Calu3 (cell line): ENCODE results near the gene MTMR1. TPM values are rescaled to one million over a fixed set of nuclear protein-coding genes. Genes with fewer than 3 reads are reported as not detected.

ENCODE experiments used
- BruUV-seq: library from RNA; stranded (reverse); fragments of 400-500 nt; replicated peaks from 2 replicates; lab custom pipeline; 2021; lab: Mats Ljungman, UMichigan
- CTCF ChIA-PET: fragments of 300-600 bp; sonication (Branson Sonifier 250); formaldehyde crosslinking; loops from one replicate; lab custom pipeline; 2022; ENCODE audit warnings: antibody characterized with exemption; lab: Charles Lee
- DNase-seq: peaks from one replicate; pipeline ENCODE4 v3.0.0; 2022
- H3K27ac Mint-ChIP-seq: one replicate; pipeline ENCODE4 v1.8.0; 2022; ENCODE audit warnings: mixed read lengths; ENCODE audit not compliant: unreplicated experiment
- H3K27me3 Mint-ChIP-seq: one replicate; pipeline ENCODE4 v1.8.0; 2022; ENCODE audit warnings: mixed read lengths; ENCODE audit not compliant: unreplicated experiment
- H3K36me3 Mint-ChIP-seq: one replicate; pipeline ENCODE4 v1.8.0; 2022; ENCODE audit warnings: mild to moderate bottlenecking, moderate library complexity, mixed read lengths; ENCODE audit not compliant: insufficient read depth, unreplicated experiment
- H3K4me1 Mint-ChIP-seq: one replicate; pipeline ENCODE4 v1.8.0; 2022; ENCODE audit warnings: mild to moderate bottlenecking, low read depth, mixed read lengths; ENCODE audit not compliant: unreplicated experiment
- H3K4me3 Mint-ChIP-seq: one replicate; pipeline ENCODE4 v1.8.0; 2022; ENCODE audit warnings: mild to moderate bottlenecking, low read depth, moderate library complexity, mixed read lengths; ENCODE audit not compliant: unreplicated experiment
- H3K9me3 Mint-ChIP-seq: one replicate; pipeline ENCODE4 v1.8.0; 2022; ENCODE audit warnings: low read depth, mixed read lengths; ENCODE audit not compliant: unreplicated experiment
- intact Hi-C: fragments of 100-400 bp; cut with micrococcal nuclease; formaldehyde crosslinking; loops from one replicate; pipeline ENCODE4 v1.10.0; 2022; ENCODE audit not compliant: unreplicated experiment
- total RNA-seq: library from RNA; stranded (reverse); gene quantifications from 2 replicates; pipeline ENCODE4 v1.2.3, GENCODE V29; 2022
- TF ChIP-seq, protein P1 (sequence below): fragments of 200-600 bp; IDR thresholded peaks from one replicate; pipeline ENCODE4 v1.8.0; 2022; ENCODE audit warnings: antibody characterized with exemption; ENCODE audit not compliant: unreplicated experiment

MTMR1 gene
- total RNA-seq, 1 experiment from 2014 or later, result 49.1 TPM

DNA sequence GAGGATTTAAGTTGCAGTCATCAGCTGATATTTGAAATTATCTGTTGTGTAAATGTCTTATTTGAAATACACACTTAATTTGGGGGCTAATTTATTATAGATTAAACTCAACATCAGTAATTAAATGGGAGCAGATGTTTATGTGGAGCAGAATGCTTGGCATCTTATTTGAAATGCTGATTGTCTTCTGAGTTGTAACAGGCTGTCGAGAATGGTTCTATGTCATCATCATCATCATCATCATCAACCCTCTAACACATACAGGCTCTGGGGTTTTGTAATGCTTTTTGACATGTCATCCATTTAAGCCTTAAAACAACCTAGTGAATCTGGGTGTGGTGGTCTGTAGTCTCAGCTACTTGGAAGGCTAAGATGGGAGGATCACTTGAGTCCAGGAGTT lies 8.2 kb downstream of the MTMR1 start:
- intact Hi-C loops, result no loop called here
- H3K4me3 Mint-ChIP-seq, result no peak overlapping the region
- H3K9me3 Mint-ChIP-seq, result no peaks in the 10 kb centered on the region
- peaks cover 23% of the 10 kb centered on the region for H3K4me1 Mint-ChIP-seq
- CTCF ChIA-PET, result no interaction called here
- H3K27ac Mint-ChIP-seq, result no peak overlapping the region
- BruUV-seq, result no TSS peak
- no peak for DNase-seq
- H3K27me3 Mint-ChIP-seq, result no peaks in the 10 kb centered on the region
- TF ChIP-seq, protein P1, sequence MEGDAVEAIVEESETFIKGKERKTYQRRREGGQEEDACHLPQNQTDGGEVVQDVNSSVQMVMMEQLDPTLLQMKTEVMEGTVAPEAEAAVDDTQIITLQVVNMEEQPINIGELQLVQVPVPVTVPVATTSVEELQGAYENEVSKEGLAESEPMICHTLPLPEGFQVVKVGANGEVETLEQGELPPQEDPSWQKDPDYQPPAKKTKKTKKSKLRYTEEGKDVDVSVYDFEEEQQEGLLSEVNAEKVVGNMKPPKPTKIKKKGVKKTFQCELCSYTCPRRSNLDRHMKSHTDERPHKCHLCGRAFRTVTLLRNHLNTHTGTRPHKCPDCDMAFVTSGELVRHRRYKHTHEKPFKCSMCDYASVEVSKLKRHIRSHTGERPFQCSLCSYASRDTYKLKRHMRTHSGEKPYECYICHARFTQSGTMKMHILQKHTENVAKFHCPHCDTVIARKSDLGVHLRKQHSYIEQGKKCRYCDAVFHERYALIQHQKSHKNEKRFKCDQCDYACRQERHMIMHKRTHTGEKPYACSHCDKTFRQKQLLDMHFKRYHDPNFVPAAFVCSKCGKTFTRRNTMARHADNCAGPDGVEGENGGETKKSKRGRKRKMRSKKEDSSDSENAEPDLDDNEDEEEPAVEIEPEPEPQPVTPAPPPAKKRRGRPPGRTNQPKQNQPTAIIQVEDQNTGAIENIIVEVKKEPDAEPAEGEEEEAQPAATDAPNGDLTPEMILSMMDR, result no peak
- peaks cover 11% of the 10 kb centered on the region for H3K36me3 Mint-ChIP-seq

DNA sequence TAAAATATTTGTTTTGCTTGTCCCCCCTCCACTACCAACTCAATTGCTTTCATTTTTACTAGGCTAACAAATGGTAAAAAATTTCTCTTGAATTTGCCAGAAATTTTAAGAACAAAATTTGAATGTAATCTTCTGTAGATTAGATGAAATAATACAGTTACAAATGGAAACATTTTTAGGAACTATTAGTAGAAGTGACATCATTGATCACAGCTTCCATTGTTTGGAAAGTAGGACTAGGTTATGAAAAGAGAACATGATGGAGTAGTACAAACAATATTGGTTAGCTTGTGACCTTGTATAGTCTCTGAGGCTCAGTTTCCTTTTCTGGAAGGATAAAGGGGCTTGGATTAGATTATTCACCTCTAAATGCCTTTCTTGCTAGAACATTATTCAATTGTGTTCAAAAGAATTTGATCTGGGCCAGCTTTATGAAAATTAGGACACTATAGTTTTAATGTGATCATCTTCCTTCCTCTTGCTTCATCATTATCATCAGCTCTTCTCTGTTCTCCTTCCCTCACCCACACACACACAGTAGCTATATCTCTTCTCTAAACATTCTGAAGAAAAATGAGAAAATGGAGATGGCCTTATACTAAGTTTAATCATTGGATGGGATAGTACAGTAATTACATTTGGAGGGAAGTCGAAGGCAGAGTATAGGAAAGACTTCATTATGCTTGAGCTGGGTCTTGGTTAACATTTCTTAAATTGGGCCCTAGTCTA lies 9.9 kb downstream of the MTMR1 start:
- TF ChIP-seq, protein P1, result no peak
- no peak for DNase-seq
- Mint-ChIP-seq H3K27ac (peak overlapping the region; percentile 60), H3K4me3 (no peak overlapping the region), H3K9me3 (no peaks in the 10 kb centered on the region), H3K27me3 (no peaks in the 10 kb centered on the region), H3K4me1 (peaks cover 12% of the 10 kb centered on the region), H3K36me3 (peaks cover 11% of the 10 kb centered on the region)
- intact Hi-C loops, result no loop called here
- BruUV-seq, result no TSS peak
- CTCF ChIA-PET, result no interaction called here

DNA sequence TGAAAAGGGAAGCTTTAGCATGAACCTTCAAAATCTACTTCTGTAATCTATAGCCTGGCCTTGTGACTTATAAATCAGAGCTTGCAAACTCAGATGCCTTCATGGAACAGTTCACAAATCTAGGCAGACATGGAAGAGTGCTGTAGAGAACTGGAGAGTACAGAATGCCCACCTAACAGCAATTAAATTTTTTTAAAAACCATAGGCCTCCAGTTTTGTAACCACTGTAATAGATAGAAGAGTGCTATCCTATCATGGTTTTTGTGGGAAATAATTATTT lies 10.4 kb downstream of the MTMR1 start:
- H3K36me3 Mint-ChIP-seq, result peaks cover 11% of the 10 kb centered on the region
- no peaks in the 10 kb centered on the region for H3K9me3 Mint-ChIP-seq
- peaks cover 12% of the 10 kb centered on the region for H3K4me1 Mint-ChIP-seq
- intact Hi-C loops, result no loop called here
- no peaks in the 10 kb centered on the region for H3K27me3 Mint-ChIP-seq
- TF ChIP-seq, protein P1, result no peak
- H3K4me3 Mint-ChIP-seq, result no peak overlapping the region
- DNase-seq, result no peak
- H3K27ac Mint-ChIP-seq, result peak overlapping the region; percentile 60
- CTCF ChIA-PET, result no interaction called here
- no TSS peak for BruUV-seq

DNA sequence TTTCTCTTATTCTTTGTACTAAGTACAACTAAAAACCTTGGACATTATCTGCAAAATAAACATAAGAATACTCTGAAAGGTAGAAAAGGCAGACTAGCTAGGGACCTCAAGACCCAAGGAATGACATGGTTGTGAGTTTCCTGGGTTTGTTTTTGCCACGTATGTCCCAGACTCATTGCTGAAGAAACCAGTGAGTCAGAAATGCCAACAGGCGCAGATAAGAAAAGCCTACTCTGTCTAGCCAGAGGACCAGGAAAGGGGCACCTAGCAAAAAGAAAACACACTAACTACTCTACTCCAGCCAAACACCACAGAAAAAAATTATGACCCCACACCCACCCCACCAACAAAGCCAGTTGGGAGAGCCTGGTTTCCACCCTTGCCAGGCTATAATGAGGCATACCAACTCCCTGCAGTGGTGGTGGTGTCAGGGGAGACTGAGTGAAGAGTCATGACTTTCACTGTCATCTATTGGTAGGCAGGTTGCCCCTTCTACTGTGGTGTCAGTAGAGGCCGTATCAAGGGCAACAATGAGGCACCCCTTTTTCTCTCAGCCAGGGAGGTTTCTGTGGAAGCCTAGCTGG lies 10.9 kb downstream of the MTMR1 start:
- intact Hi-C loops, result no loop called here
- TF ChIP-seq, protein P1, result no peak
- Mint-ChIP-seq H3K36me3 (peaks cover 11% of the 10 kb centered on the region), H3K27ac (peak overlapping the region; percentile 60), H3K27me3 (no peaks in the 10 kb centered on the region), H3K4me1 (peaks cover 12% of the 10 kb centered on the region), H3K4me3 (no peak overlapping the region), H3K9me3 (no peaks in the 10 kb centered on the region)
- no TSS peak for BruUV-seq
- DNase-seq, result peak; percentile 45
- CTCF ChIA-PET, result no interaction called here
